ENCODE measurements around the gene CACNA1A.

DNA sequence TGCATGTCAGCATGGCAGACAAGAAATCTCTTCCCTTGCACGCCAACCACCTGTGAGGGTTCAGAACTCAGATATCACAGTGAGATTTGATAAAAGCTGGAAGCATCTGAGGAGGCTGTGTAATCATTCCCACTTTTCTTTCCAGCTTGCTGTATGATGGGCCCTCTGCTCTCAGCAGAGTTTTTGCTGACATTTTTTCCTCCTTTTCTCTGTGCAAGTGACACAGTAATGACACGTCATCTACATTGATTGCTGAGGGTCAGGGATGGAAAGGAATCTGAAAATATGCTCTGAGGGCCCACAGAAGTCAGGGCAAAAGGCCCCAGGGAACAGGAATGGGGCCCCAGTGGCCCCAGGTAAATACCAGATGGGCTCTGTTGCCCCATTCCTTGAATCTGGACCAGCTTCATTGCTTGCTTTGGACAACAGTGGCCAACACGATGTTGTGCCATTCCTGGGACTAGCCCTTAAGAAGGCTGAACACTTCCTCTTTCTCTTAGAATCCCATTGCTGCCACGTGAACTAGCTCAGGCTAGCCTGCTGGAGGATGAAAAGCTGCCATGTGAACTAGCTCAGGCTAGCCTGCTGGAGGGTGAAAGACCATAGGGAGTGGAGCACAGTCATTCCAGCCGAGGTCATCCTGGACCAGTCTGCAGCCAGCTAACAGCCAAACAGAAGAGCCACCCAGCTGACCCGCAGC lies 68.2 kb downstream of the CACNA1A start:
- TF ChIP-seq, protein P1, sequence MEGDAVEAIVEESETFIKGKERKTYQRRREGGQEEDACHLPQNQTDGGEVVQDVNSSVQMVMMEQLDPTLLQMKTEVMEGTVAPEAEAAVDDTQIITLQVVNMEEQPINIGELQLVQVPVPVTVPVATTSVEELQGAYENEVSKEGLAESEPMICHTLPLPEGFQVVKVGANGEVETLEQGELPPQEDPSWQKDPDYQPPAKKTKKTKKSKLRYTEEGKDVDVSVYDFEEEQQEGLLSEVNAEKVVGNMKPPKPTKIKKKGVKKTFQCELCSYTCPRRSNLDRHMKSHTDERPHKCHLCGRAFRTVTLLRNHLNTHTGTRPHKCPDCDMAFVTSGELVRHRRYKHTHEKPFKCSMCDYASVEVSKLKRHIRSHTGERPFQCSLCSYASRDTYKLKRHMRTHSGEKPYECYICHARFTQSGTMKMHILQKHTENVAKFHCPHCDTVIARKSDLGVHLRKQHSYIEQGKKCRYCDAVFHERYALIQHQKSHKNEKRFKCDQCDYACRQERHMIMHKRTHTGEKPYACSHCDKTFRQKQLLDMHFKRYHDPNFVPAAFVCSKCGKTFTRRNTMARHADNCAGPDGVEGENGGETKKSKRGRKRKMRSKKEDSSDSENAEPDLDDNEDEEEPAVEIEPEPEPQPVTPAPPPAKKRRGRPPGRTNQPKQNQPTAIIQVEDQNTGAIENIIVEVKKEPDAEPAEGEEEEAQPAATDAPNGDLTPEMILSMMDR (IDR thresholded peaks at IDR 0.05; ENCODE audit: low read length) = no peak
- TF ChIP-seq EZH2phosphoT487 (IDR thresholded peaks at IDR 0.05; ENCODE audit: low read length) = no peak

Measured in MM.1S (cell line).